HG02938 (cell line): ENCODE measurements around the gene RBM39.
"Not testable (repeated sequence)": the region's sequence is repeated elsewhere in the genome, so short reads cannot be mapped to it uniquely, and the experiment has no call there.

Source experiments
- ATAC-seq: cut with Tn5 transposase; IDR thresholded peaks from one replicate; pipeline ENCODE4 v1.9.1; 2021; ENCODE audit warnings: mild to moderate bottlenecking, moderate library complexity; ENCODE audit not compliant: unreplicated experiment

RBM39 gene

DNA sequence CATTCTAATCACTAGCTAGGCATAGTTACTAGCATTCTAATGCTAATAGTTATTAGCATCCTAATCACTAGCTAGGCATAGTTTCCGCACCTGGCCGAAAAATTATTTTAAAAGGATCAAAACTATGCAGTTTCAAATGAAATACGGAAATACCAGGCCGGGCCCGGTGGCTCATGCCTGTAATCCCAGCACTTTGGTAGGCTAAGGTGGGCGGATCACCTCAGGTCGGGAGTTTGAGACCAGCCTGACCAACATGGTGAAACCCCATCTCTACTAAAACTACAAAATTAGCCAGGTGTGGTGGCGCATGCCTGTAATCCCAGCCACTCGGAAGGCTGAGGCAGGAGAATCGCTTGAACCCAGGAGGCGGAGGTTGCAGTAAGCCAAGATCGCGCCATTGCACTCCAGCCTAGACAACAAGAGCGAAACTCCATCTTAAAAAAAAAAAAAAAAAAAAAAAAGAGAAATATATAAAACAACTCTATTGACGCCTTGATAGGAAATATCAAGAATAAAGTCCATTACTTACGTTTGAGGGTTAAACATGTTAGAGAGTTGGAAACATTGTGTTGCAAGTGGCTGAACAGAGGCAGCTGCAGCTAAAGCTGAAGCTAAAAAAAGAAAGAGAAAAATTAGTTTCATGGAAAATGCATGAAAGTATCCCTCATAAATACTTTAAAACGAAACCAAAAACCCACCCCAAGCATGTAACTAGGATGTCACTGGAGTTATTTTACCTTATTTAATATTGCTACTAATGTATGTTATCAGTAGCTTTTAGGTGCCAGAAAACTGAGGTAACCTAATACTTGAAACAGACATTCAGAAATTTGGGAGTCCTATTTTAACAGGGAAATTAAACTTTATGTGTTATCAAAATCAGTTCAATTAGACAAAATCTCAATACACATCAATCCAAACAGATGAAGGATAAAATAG is 35.2 kb downstream of the RBM39 start:
- ATAC-seq = not testable (repeated sequence)

- not testable (repeated sequence) for ATAC-seq
These were observed 36.2 kb downstream of the RBM39 start for GRCh38 chr20:35705894-35706293.

DNA sequence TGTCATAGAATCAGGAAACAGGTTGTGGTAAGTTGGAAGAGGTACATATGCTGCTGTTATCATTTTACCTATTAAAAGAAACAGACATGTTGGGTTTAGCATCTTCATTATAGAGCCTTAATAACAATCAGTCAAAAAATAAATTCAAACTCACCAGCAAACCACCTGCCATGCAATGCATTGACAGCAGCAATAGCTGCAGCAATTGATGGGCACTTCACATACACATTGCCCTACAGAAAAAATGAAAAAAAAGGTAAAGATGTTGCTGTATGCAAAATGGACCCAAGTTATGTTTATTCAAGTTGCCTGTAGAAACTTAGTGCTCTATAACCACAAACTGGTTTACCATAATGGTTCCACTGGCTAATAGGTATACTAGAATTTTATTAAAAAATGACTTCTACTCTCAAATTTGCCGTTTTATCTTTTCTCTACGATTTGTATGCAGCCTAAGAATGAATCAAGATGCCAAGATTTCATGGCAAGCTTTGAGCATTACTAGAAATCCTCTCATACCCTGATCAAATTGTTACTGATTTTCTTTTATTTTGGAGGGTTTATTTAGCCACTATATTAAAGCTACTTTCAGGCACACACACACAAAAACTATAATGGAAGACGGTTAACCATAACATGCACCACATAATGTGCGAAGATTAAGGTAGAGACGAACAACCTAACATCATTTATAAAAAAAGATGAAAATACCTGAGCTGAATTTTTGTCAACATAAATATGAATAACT is 37.4 kb downstream of the RBM39 start:
- no peak for ATAC-seq

DNA sequence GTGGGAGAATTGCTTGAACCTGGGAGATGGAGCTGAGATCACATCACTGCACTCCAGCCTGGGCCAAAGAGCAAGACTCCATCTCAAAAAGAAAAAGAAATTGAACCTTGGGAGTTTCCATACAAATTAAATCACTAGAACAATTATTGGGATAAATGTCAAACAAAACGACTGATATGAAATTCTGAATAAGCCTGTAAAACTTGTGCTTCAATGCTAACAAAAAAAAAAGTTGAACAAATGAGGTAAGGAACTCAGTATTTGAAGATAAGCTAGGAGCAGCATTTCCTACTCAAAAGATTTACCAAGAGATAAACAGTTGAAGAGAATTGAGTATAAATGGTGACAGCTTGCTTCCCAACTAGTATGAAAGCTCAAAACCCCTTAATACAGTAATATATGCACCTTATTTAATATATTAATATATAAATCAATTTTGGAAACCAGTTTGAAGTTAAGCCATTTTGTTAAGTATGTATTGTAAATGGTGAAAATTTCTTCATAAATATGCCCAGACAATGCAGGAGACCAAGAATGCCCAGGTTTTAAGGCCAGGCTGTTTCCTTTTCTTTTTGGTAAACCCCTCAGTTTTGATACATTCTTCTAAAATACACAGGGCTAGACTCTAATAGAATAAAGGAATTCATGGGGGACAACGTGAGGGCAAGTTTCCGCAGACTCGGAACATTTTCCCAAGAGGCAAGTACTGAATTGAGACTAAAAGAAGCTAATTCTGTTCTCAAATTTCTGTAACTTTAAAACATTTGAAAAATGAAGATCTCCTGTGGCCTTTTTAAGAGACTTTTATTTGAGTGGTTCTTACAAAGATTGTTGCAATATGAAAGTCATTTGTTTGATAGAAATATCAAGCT is 39.0 kb downstream of the RBM39 start:
- no peak for ATAC-seq

DNA sequence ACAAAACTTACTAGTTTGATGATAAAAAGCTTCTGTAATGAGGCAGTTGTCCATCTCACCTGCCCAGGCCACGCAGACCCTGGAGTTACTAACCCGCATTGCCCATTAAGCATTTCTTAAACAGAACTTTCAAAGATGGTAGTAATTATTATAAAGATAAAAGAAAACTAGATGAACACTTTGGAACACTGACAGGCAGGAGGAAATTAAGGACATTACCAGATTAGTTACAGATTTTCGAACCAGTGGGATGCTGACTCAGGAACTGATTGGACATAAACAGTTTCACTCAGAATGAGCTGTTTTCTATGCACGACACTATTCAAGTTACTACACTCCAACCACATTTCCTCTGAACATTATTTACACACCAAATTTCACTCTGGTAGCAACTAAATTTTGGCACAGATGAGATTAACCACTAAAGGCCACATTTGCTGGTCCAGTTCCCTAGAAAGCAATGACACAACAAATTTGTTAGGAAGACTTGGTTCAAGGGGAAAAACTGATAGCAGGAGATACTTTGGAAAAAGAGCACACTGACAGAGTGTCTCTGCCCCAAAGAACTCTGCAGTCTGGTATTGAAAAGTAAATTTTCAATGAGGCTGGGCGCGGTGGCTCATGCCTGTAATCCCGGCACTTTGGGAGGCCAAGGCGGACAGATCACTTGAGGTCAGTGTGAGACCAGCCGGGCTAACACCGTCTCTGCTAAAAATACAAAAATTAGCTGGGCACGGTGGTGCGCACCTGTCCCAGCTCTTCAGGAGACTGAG is 39.8 kb downstream of the RBM39 start:
- ATAC-seq = no peak

DNA sequence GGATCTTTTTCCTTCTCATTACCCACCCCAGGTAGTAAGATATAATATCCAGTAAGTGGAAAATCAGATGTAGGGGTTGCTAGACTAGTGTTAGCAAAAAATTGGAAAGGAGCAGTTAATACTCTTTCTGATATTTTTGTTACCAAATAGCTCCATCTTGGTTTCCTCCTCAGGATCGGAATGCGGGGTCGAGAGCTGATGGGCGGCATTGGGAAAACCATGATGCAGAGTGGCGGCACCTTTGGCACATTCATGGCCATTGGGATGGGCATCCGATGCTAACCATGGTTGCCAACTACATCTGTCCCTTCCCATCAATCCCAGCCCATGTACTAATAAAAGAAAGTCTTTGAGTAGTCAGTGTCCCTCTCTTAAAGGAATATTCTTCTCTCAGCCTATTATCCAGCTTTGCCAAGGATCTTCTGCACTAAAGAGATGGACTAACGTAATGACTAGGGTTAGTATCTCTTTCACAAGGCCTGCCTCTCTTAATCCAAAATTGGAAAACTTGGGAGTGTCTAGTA is 41.4 kb downstream of the RBM39 start:
- ATAC-seq = no peak

DNA sequence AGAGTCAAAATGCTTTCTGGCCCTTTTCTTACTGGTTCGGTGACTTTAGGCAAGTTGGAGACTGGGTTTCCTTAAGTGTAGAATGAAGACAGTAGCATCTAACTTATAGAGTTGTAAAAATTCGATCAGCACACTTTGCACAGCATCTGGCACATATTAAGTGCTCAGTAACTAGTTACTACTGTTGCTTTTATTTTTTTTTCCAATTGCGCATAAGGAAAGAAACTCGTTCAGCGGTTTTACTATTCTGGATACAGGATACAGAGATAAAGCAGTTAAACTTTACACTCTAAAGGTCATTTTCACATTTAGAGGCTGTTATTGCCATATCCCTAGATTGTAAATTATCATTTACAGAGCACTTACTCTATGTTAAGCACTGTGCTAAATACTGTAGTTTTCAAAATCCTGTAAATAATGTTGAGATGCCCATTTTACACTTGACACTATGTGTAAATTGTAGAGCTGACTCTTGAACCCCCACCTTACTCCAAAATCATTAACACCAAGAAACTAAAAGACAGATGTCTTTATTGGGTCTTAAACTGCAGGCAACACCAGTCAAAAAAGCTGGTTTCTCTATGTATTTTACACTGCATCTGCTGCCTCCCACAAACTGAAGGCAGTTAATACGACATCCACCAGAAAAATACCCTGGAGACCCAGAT is 42.0 kb downstream of the RBM39 start:
- no peak for ATAC-seq

- peak; percentile 76 for ATAC-seq
These were observed 42.7 kb downstream of the RBM39 start, which contains the start of the genes NFS1 and ROMO1 for GRCh38 chr20:35699127-35699956. TSS of gene NFS1 (minus strand) at chr20:35699352. CDS start at chr20:35699288, 64 bp downstream. TSS of gene ROMO1 (plus strand) at chr20:35699405. CDS start at chr20:35699633, 228 bp downstream.

- peak; percentile 31 for ATAC-seq
These were observed 43.5 kb downstream of the RBM39 start for GRCh38 chr20:35698298-35699126.

DNA sequence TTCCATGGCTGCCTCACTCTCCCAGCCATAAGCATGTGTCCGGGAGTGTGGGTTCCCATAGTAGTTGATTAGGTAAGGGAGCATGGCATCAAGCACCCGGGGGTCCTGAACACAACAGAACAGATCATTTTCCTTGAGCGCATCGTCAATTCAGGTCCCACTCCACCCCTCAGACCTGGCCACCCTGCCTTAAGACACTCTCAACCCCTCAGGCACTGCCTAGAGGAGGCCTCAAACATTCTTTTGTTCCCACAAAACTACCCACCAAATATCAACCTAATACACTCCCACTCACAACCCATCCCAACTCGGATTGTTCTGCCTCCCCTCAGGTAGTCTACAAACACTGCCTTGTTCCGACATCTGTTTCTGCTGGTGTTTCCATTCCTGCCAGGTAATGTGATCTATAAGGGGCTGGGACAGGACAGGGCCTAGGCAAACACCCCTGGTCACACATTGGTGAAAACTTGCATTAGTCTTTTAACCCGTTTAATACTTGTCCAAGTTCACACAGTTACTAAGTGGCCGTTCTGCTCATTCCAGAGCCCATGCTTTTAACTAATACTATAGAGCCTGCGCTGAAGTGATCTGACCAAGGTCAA is 44.3 kb downstream of the RBM39 start:
- ATAC-seq = no peak

- ATAC-seq = no peak
These were observed 46.1 kb downstream of the RBM39 start for GRCh38 chr20:35695978-35696377.

- ATAC-seq = no peak
These were observed 46.8 kb downstream of the RBM39 start for GRCh38 chr20:35695245-35695749.

GRCh38 chr20:35690265-35690664 is 51.8 kb downstream of the RBM39 start:
- ATAC-seq = no peak

GRCh38 chr20:35686872-35687271 is 55.2 kb downstream of the RBM39 start:
- ATAC-seq = not testable (repeated sequence)

DNA sequence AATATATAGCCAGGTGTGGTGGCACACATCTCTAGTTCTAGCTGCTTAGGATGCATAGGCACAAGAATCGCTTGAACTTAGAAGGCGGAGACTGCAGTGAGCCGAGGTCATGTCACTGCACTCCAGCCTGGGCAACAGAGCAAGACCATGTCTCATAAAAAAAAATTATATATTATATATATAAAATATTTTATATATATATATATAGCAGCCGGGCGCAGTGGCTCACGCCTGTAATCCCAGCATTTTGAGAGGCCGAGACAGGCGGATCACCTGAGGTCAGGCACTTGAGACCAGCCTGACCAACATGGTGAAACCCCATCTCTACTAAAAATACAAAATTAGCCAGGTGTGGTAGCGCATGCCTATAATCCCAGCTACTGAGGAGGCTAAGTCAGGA is 56.7 kb downstream of the RBM39 start:
- ATAC-seq = not testable (repeated sequence)

DNA sequence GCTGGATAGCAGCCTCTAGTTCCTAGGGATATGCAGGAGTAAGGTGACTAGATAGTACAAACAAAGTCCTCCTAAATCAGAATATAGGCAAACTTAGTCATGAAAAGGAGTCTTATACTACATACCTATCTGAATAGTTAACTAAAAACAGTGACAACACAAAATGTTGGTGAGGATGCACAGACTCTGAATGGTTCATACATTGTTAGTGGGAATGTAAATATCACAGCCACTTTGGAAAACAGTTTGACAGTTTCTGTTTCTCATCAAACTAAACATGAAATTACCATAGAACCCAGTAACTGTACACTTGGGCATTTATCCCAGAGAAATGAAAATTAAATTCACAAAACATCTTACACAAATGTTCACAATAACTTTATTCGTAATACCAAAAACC is 60.1 kb downstream of the RBM39 start:
- no peak for ATAC-seq
